AG04449 (cell line): Measurements from ENCODE around the gene FARP2.
"Not testable (repeated sequence)": the region's sequence is repeated elsewhere in the genome, so short reads cannot be mapped to it uniquely, and the experiment has no call there.

Experiments used
- CTCF ChIA-PET: fragments of 350-600 bp; formaldehyde crosslinking; extraction: SDS; loops from one replicate; lab custom pipeline; 2021; ENCODE audit warnings: antibody characterized with exemption; lab: Yijun Ruan, JAX
- POLR2A ChIA-PET: fragments of 400-600, 350-600 bp; formaldehyde crosslinking; extraction: SDS; loops from one replicate; lab custom pipeline; 2020; ENCODE audit warnings: antibody characterized with exemption, inconsistent platforms; lab: Yijun Ruan, JAX
- DNase-seq: peaks from one replicate; pipeline ENCODE4 v3.0.0-alpha.2; 2010; ENCODE audit warnings: low read depth, low spot score
- H3K4me3 ChIP-seq: 2 replicates; pipeline ENCODE4 v1.5.1; 2011; ENCODE audit warnings: low read depth, mild to moderate bottlenecking, control low read depth, low read length
- TF ChIP-seq, protein P1 (sequence below): IDR thresholded peaks from one replicate; pipeline ENCODE4 v1.5.1; 2011; ENCODE audit warnings: mild to moderate bottlenecking, moderate library complexity, low read length, control low read depth, inconsistent platforms; ENCODE audit not compliant: insufficient read depth; ENCODE audit errors: missing control alignments

Gene FARP2

DNA sequence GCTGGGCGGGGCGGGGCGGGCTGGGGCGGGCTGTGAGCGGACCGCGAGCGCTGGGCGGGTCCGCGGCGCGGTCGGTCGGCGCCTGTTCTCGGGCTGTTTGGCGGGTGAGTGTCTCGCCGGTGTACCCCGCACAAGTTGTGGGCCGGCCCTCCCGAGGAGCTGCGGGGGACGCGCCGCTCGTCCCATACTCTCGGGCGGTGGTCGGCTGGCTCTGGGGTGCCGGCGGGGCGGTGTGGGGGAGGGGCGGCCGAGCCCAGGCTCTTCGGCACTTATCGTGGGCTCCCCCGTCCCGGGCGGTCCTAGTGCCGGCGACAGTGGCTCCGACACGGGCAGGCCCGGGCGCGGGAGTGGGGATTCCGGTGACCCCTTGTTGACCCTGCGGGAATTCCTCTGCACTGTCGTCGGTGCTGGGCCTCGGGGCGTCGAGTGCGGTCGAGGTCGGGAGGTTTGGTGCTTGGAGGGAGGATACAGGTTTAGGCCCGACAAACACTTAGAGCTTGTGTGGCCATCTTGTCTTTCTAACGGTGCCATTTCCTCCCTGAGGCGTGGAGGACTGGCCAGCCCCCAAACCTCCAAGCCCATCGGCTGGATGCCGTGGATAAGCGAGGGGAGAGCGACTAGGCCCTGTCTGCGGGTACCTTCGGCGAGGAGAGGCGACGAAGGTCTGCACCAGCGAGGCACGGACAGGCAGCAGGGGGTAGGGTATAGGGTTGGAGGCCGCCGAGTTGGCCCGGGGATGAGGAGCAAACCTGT, 40.0 kb upstream of the FARP2 start, which contains the start of gene SEPTIN2:
SEPTIN2 (plus strand) TSS at position 47 of the 753 bp plus-strand sequence. CDS start 8,308 bp downstream, outside the sequence.
- ChIA-PET CTCF (interaction anchor here (1.0 to 3.8 kb wide), 9 partner anchors 8 to 75 kb away, joined by 3 to 23 read pairs (median 4); no protein-coding TSS in a partner anchor), POLR2A (interaction anchor here (1.0 to 1.5 kb wide), 5 partner anchors 15 to 91 kb away, joined by 3 to 6 read pairs (median 4); no protein-coding TSS in a partner anchor)
- TF ChIP-seq, protein P1, sequence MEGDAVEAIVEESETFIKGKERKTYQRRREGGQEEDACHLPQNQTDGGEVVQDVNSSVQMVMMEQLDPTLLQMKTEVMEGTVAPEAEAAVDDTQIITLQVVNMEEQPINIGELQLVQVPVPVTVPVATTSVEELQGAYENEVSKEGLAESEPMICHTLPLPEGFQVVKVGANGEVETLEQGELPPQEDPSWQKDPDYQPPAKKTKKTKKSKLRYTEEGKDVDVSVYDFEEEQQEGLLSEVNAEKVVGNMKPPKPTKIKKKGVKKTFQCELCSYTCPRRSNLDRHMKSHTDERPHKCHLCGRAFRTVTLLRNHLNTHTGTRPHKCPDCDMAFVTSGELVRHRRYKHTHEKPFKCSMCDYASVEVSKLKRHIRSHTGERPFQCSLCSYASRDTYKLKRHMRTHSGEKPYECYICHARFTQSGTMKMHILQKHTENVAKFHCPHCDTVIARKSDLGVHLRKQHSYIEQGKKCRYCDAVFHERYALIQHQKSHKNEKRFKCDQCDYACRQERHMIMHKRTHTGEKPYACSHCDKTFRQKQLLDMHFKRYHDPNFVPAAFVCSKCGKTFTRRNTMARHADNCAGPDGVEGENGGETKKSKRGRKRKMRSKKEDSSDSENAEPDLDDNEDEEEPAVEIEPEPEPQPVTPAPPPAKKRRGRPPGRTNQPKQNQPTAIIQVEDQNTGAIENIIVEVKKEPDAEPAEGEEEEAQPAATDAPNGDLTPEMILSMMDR: no peak
- no peak for DNase-seq
- H3K4me3 ChIP-seq: peak within 1 kb of the TSS; percentile 96

DNA sequence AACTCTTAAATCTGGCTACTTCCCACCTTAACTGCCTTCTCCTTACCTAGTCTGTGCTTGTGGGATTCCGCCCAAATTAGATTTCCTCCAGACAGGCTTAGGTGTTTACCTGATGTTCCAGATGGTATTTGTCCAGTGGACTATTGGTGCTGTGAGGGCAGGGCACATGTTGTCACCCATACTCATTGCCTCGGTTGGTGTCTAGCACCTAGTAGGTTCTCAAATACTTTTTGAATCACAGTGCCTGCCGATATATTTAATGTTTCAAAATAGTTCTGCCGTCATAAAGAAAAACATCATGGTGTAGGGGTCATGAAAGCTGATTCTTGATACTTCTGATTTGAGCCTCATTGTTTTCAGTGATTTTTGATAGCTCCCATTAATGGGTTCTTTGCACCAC, 39.3 kb upstream of the FARP2 start:
- no peak for DNase-seq
- peak overlapping the region; percentile 96 for H3K4me3 ChIP-seq
- ChIA-PET POLR2A (no interaction called here), CTCF (no interaction called here)
- TF ChIP-seq, protein P1: no peak

DNA sequence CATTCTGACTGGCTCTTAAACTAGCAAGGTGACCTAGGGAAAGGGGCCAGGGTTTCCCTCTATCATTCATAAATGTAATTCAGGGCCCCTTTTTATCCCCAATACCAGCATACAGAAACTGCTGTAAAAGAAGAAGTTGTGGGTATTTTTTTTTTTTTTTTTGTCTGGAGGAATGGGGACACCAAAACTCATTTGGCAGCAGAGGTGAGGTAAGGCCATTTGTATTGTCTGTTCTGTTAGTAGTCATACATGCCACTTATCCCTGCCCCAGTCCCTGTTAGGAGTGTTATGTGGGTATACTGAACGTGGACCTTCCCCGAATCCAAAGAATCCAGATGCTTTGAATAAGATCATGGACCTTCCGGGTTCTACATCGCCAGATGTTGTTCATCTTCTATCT, 38.7 kb upstream of the FARP2 start:
- ChIA-PET POLR2A (no interaction called here), CTCF (no interaction called here)
- H3K4me3 ChIP-seq: peak overlapping the region; percentile 96
- DNase-seq: no peak
- TF ChIP-seq, protein P1: no peak

DNA sequence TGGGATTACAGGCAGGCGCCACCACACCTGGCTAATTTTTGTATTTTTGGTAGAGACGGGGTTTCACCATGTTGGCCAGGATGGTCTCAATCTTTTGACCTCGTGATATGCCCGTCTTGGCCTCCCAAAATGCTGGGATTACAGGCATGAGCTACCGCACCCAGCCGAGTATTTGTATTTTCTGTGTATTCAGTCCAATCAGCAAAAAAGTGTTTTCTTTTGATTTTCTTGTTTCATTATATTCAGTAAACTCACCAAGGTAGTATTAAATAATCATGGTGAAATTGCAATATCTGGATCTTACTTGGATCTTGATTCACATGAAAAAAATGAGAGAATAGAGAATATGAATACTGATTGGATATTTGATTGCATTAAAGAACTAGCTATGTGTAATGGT, 37.3 kb upstream of the FARP2 start:
- CTCF ChIA-PET: interaction anchor here (1.0 to 1.3 kb wide), 2 partner anchors 24 to 26 kb away, joined by 3 read pairs; no protein-coding TSS in a partner anchor
- POLR2A ChIA-PET: interaction anchor here (0.7 kb wide), 1 partner anchor 8 kb away, joined by 4 read pairs; no protein-coding TSS in a partner anchor
- DNase-seq, H3K4me3 ChIP-seq: not testable (repeated sequence)

DNA sequence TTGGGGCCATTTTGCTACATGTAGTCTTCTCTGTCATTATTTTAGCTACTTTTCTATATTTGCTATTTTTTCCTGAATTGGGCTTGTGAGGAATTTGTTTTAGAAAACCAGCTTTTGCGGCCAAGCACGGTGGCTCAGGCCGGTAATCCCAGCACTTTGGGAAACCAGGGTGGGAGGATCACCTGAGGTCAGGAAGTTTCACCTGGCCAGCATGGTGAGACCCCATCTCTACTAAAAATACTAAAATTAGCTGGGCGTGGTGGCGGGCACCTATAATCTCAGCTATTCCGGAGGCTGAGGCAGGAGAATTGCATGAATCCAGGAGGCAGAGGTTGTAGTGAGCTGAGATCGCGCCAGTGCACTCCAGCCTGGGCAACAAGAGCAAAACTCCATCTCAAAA, 35.7 kb upstream of the FARP2 start:
- ChIA-PET CTCF (interaction anchor here (0.6 to 0.9 kb wide), 2 partner anchors 19 to 339 kb away, joined by 3 read pairs; no protein-coding TSS in a partner anchor), POLR2A (interaction anchor here (0.6 kb wide), 1 partner anchor 101 kb away, joined by 3 read pairs; no protein-coding TSS in a partner anchor)
- H3K4me3 ChIP-seq: no peak overlapping the region; the same call in 1 of the 2 replicates
- TF ChIP-seq, protein P1: no peak
- no peak for DNase-seq

DNA sequence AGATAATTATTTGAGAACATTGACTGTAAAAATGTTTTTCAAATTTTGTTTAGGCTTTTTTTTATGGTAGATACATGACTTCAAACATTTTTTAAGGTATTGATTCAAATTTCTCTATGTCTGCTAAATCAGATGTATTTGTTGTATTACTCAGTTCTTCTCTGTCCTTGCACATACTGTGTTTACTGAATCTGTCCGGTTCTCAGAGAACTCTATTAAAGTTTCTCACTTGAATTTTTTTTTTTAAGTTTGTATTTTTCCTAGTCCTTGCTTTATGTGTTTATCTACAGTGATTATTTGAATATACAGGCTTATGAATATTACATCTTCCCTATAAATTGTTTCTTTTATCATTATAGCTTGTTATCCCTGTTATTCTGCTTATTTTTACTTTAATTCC, 35.1 kb upstream of the FARP2 start:
- ChIA-PET POLR2A (no interaction called here), CTCF (interaction anchor here (0.6 kb wide), 1 partner anchor 18 kb away, joined by 3 read pairs; no protein-coding TSS in a partner anchor)
- H3K4me3 ChIP-seq: no peak overlapping the region
- DNase-seq: no peak
- TF ChIP-seq, protein P1: no peak
